H1 (cell line): ENCODE measurements around the gene CAMTA1. TPM values are rescaled to one million over a fixed set of nuclear protein-coding genes. Genes with fewer than 3 reads are reported as not detected.

Source experiments
- CTCF ChIA-PET: fragments of 300-600 bp; sonication (Branson Sonifier 250); formaldehyde crosslinking; loops from one replicate; lab custom pipeline; 2021; ENCODE audit not compliant: partially characterized antibody; lab: Charles Lee
- POLR2A ChIA-PET: fragments of 300-600 bp; sonication (Branson Sonifier 250); formaldehyde crosslinking; loops from one replicate; lab custom pipeline; 2021; ENCODE audit warnings: inconsistent platforms; ENCODE audit not compliant: partially characterized antibody; lab: Charles Lee
- DNase-seq, 2 experiments: peaks; one replicate each; pipeline versions ENCODE4 v3.0.0 to v3.0.0-alpha.2; 2010 to 2022; ENCODE audit warnings: low spot score in 2 of 2, low read depth in 1 of 2, mixed read lengths in 1 of 2
- FAIRE-seq: peaks from 2 replicates; lab custom pipeline; 2011; peaks lifted over from hg19 to GRCh38; lab: Jason Lieb, UNC
- H2AFZ ChIP-seq: 2 replicates; pipeline ENCODE4 v1.8.1; 2012; ENCODE audit warnings: low read length, inconsistent platforms
- H2AK5ac ChIP-seq: 2 replicates; pipeline ENCODE4 v1.6.1; 2013; ENCODE audit warnings: low read depth, low read length
- H2BK120ac ChIP-seq: replicated peaks from 2 replicates; pipeline ENCODE3; 2013; ENCODE audit warnings: low read depth, low read length, inconsistent platforms
- H2BK12ac ChIP-seq: 2 replicates; pipeline ENCODE4 v1.6.1; 2013; ENCODE audit warnings: low read depth, low read length
- H2BK15ac ChIP-seq: 2 replicates; pipeline ENCODE4 v1.6.1; 2013; ENCODE audit warnings: low read length
- H2BK20ac ChIP-seq: 2 replicates; pipeline ENCODE4 v1.6.1; 2013; ENCODE audit warnings: low read length
- H2BK5ac ChIP-seq: 2 replicates; pipeline ENCODE4 v1.6.1; 2013; ENCODE audit warnings: low read depth, low read length
- H3K14ac ChIP-seq: 2 replicates; pipeline ENCODE4 v1.6.1; 2013; ENCODE audit warnings: inconsistent platforms; ENCODE audit not compliant: insufficient read length
- H3K18ac ChIP-seq: 2 replicates; pipeline ENCODE4 v1.6.1; 2013; ENCODE audit warnings: low read length; ENCODE audit errors: extremely low read depth
- H3K23ac ChIP-seq: 2 replicates; pipeline ENCODE4 v1.6.1; 2013; ENCODE audit warnings: inconsistent platforms; ENCODE audit not compliant: insufficient read length
- H3K23me2 ChIP-seq: 2 replicates; pipeline ENCODE4 v1.6.1; 2013; ENCODE audit warnings: low read depth, low read length
- H3K27ac ChIP-seq: 2 replicates; pipeline ENCODE4 v1.6.1; 2011; ENCODE audit warnings: low read depth, low read length, inconsistent platforms
- H3K27me3 ChIP-seq, 4 experiments: replicated peaks in 1 of 4; 1 replicate in 1 of 4; 2 replicates in 3 of 4; pipeline versions ENCODE4 v1.6.1 to v1.8.1; 2011 to 2013; ENCODE audit warnings: low read length in 3 of 4, mild to moderate bottlenecking in 3 of 4, inconsistent platforms in 2 of 4, mixed read lengths in 2 of 4, moderate library complexity in 1 of 4; ENCODE audit not compliant: control insufficient read depth in 3 of 4, insufficient read depth in 3 of 4; ENCODE audit errors: extremely low read depth in 1 of 4
- H3K36me3 ChIP-seq, 4 experiments: 2 replicates each; pipeline versions ENCODE4 v1.6.1 to v1.8.1; 2011 to 2013; ENCODE audit warnings: mild to moderate bottlenecking in 4 of 4, low read length in 3 of 4, moderate library complexity in 2 of 4, control low read depth in 1 of 4, inconsistent platforms in 1 of 4; ENCODE audit not compliant: insufficient read depth in 4 of 4, control insufficient read depth in 2 of 4
- H3K4ac ChIP-seq: replicated peaks from 2 replicates; pipeline ENCODE3; 2013; ENCODE audit warnings: low read length, low read depth, mixed read lengths, inconsistent platforms; ENCODE audit not compliant: insufficient read length
- H3K4me1 ChIP-seq, 4 experiments: replicated peaks in 1 of 4; 1 replicate in 1 of 4; 2 replicates in 3 of 4; pipeline versions ENCODE4 v1.6.1 to v1.8.1; 2011 to 2013; ENCODE audit warnings: low read length in 3 of 4, inconsistent platforms in 2 of 4, mixed read lengths in 1 of 4; ENCODE audit not compliant: insufficient read depth in 4 of 4, control insufficient read depth in 3 of 4
- H3K4me2 ChIP-seq, 2 experiments: 2 replicates each; pipeline versions ENCODE4 v1.6.1 to v1.8.1; 2011 to 2013; ENCODE audit warnings: low read depth in 2 of 2, low read length in 2 of 2, control low read depth in 1 of 2, inconsistent platforms in 1 of 2, mild to moderate bottlenecking in 1 of 2; ENCODE audit not compliant: insufficient read depth in 1 of 2
- H3K4me3 ChIP-seq, 4 experiments: fragments of 200-600, 300-600 bp in 1 of 4; sonication (generic), shearing (Covaris generic), sonication (Bioruptor Twin) in 1 of 4; 2 replicates each; pipeline versions ENCODE4 v1.5.1 to v1.8.1; 2011 to 2016; ENCODE audit warnings: low read length in 4 of 4, low read depth in 3 of 4, control low read depth in 2 of 4, inconsistent platforms in 2 of 4, mild to moderate bottlenecking in 2 of 4, mixed read lengths in 1 of 4, moderate library complexity in 1 of 4; ENCODE audit not compliant: insufficient read depth in 2 of 4; ENCODE audit errors: extremely low read depth in 1 of 4
- H3K56ac ChIP-seq: replicated peaks from 2 replicates; pipeline ENCODE3; 2013; ENCODE audit warnings: low read depth, mild to moderate bottlenecking, mixed read lengths, low read length, inconsistent platforms; ENCODE audit not compliant: insufficient read length
- H3K79me1 ChIP-seq: 2 replicates; pipeline ENCODE4 v1.6.1; 2013; ENCODE audit warnings: low read depth, low read length, control low read depth
- H3K79me2 ChIP-seq, 2 experiments: 2 replicates each; pipeline versions ENCODE4 v1.6.1 to v1.8.1; 2012 to 2013; ENCODE audit warnings: low read length in 2 of 2, mild to moderate bottlenecking in 2 of 2, inconsistent platforms in 1 of 2; ENCODE audit not compliant: insufficient read depth in 2 of 2, control insufficient read depth in 1 of 2
- H3K9ac ChIP-seq, 4 experiments: replicated peaks in 1 of 4; 1 replicate in 1 of 4; 2 replicates in 3 of 4; pipeline versions ENCODE4 v1.6.1 to v1.8.1; 2011 to 2013; ENCODE audit warnings: low read depth in 3 of 4, low read length in 3 of 4, control low read depth in 2 of 4, mild to moderate bottlenecking in 2 of 4, moderate library complexity in 2 of 4, inconsistent platforms in 1 of 4; ENCODE audit errors: extremely low read depth in 1 of 4
- H3K9me3 ChIP-seq, 2 experiments: 2 replicates each; pipeline versions ENCODE4 v1.6.1 to v1.8.1; 2012 to 2013; ENCODE audit warnings: mild to moderate bottlenecking in 2 of 2, moderate library complexity in 2 of 2, control low read depth in 1 of 2, inconsistent platforms in 1 of 2, low read depth in 1 of 2, low read length in 1 of 2, mixed read lengths in 1 of 2; ENCODE audit not compliant: insufficient read depth in 2 of 2
- H4K20me1 ChIP-seq, 2 experiments: replicated peaks in 1 of 2; 2 replicates each; pipeline versions ENCODE3 to v1.8.1; 2011 to 2013; ENCODE audit warnings: inconsistent platforms in 2 of 2, low read length in 2 of 2, mild to moderate bottlenecking in 1 of 2; ENCODE audit not compliant: insufficient read depth in 2 of 2, control insufficient read depth in 1 of 2
- H4K5ac ChIP-seq: 2 replicates; pipeline ENCODE4 v1.6.1; 2013; ENCODE audit warnings: low read length, low read depth, mixed read lengths, inconsistent platforms; ENCODE audit not compliant: insufficient read length
- H4K8ac ChIP-seq: 2 replicates; pipeline ENCODE4 v1.8.0; 2013; ENCODE audit warnings: mild to moderate bottlenecking, moderate library complexity, low read length, inconsistent platforms; ENCODE audit not compliant: insufficient read depth; ENCODE audit errors: extremely low read depth
- H4K91ac ChIP-seq: replicated peaks from 2 replicates; pipeline ENCODE3; 2013; ENCODE audit warnings: low read length, mixed read lengths, inconsistent platforms; ENCODE audit not compliant: insufficient read length
- BRCA1 ChIP-seq: IDR thresholded peaks from 2 replicates; pipeline ENCODE4 v1.6.1; 2012; ENCODE audit warnings: low read depth, low read length, improper control_type of control experiment
- KDM5A ChIP-seq: fragments of 200-600 bp; IDR thresholded peaks from 2 replicates; pipeline ENCODE4 v1.7.1; 2012; ENCODE audit warnings: mild to moderate bottlenecking, low read length, inconsistent platforms, mixed read lengths
- MAFK ChIP-seq: IDR thresholded peaks from 2 replicates; pipeline ENCODE4 v1.6.1; 2012; ENCODE audit warnings: low read depth, mild to moderate bottlenecking, improper control_type of control experiment, low read length
- NANOG ChIP-seq: IDR thresholded peaks from 2 replicates; pipeline ENCODE4 v1.6.1; 2011; ENCODE audit warnings: low read length, low read depth, mild to moderate bottlenecking, inconsistent platforms; ENCODE audit not compliant: insufficient read depth, poor library complexity, severe bottlenecking
- WGBS, 2 experiments: shearing (Covaris generic) in 1 of 2; methylation state at CpG; one replicate each; pipeline versions ENCODE4 v1.1.6 to v1.1.7; 2013 to 2015; ENCODE audit warnings: low lambda C conversion rate in 2 of 2, mixed read lengths in 2 of 2, inconsistent platforms in 1 of 2, low coverage in 1 of 2, missing lambda C conversion rate in 1 of 2; ENCODE audit not compliant: insufficient replicate concordance in 2 of 2, insufficient coverage in 1 of 2, insufficient read length in 1 of 2; ENCODE audit errors: extremely low coverage in 1 of 2, missing lambda C conversion rate in 1 of 2; 5-methylcytosine and 5-hydroxymethylcytosine counted together
- polyA plus RNA-seq, 7 experiments: library from polyadenylated mRNA; depleted of rRNA in 3 of 7; stranded (reverse) in 5 of 7; unstranded in 2 of 7; fragments of >200 nt in 5 of 7; fragments of 200-250 nt in 2 of 7; gene quantifications; 1 replicate in 5 of 7; 2 replicates in 1 of 7; 4 replicates in 1 of 7; pipeline versions ENCODE4 v1.2.1 to v1.2.3, GENCODE V29; 2011 to 2013; ENCODE audit warnings: missing spikeins in 2 of 7, mixed read lengths in 2 of 7
- total RNA-seq: library from RNA; stranded (reverse); fragmentation: NEBNext Ultra II Directional; extraction: Animal tissue kit (Norgen Biotek cat#: 25700); gene quantifications from 2 replicates; pipeline ENCODE4 v1.2.1, GENCODE V29; 2021
- TF ChIP-seq, protein P1 (sequence below): IDR thresholded peaks from 2 replicates; pipeline ENCODE4 v1.6.1; 2012; ENCODE audit warnings: inconsistent platforms

Gene CAMTA1
- total and polyA plus RNA-seq, 2 of the 8 experiments (the other 6 are each of a cell fraction or from before 2014, with no cell fraction given): 65.0 to 119 TPM

DNA sequence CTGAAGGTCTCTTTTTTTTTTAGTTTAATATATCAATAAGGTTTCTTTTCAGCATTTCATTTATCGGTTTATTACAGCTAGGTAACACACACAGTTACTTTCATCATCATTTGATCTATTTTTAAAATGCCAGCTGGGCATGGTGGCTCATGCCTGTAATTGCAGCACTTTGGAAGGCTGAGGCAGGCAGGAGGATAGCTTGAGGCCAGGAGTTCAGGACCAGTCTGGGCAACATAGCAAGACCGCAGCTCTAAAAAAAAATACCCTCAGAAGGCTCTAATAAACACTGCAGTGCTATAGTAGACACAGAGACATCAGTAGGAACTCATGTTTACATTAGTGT is 937.4 kb downstream of the CAMTA1 start:
- no peaks in the 10 kb centered on the region for H3K9me3 ChIP-seq
- peaks cover 0 to 4% (median 0%) of the 10 kb centered on the region in 4 experiments; a peak in 1 of 7 replicates for H3K4me1 ChIP-seq
- no peak overlapping the region for H3K27ac ChIP-seq
- H3K23me2 ChIP-seq: no peaks in the 10 kb centered on the region
- H2BK12ac ChIP-seq: no peak overlapping the region
- 92% methylated on average over 2 of the region's 2 CpGs; no CpG with 5 or more reads in 1 of the 2 experiments for WGBS, 2 experiments
- TF ChIP-seq BRCA1: no peak
- TF ChIP-seq NANOG: no peak
- TF ChIP-seq MAFK: no peak
- TF ChIP-seq KDM5A: no peak
- TF ChIP-seq, protein P1, sequence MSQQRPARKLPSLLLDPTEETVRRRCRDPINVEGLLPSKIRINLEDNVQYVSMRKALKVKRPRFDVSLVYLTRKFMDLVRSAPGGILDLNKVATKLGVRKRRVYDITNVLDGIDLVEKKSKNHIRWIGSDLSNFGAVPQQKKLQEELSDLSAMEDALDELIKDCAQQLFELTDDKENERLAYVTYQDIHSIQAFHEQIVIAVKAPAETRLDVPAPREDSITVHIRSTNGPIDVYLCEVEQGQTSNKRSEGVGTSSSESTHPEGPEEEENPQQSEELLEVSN: no peak
- no peak overlapping the region for H3K4me2 ChIP-seq
- H4K91ac ChIP-seq: no peak overlapping the region
- H2BK20ac ChIP-seq: no peak overlapping the region
- H3K27me3 ChIP-seq: peaks cover 0 to 4% (median 1%) of the 10 kb centered on the region in 4 experiments; a peak in 2 of 7 replicates
- FAIRE-seq (no peak), DNase-seq (no peak)
- no peak overlapping the region for H3K4ac ChIP-seq
- H3K4me3 ChIP-seq: no peak overlapping the region
- H3K79me2 ChIP-seq: no peaks in the 10 kb centered on the region
- H3K79me1 ChIP-seq: no peaks in the 10 kb centered on the region
- no peak overlapping the region for H3K14ac ChIP-seq
- no peak overlapping the region for H3K9ac ChIP-seq
- no peak overlapping the region for H4K8ac ChIP-seq
- no peak overlapping the region for H3K56ac ChIP-seq
- peaks cover 0 to 3% of the 10 kb centered on the region in 2 experiments for H4K20me1 ChIP-seq
- POLR2A ChIA-PET: no interaction called here
- no peak overlapping the region for H2AK5ac ChIP-seq
- H4K5ac ChIP-seq: no peak overlapping the region
- no peak overlapping the region for H2AFZ ChIP-seq
- H2BK120ac ChIP-seq: no peak overlapping the region
- H2BK5ac ChIP-seq: no peak overlapping the region
- no peak overlapping the region for H3K23ac ChIP-seq
- no peaks in the 10 kb centered on the region for H3K36me3 ChIP-seq
- no peak overlapping the region for H3K18ac ChIP-seq
- H2BK15ac ChIP-seq: no peak overlapping the region
- CTCF ChIA-PET: interaction anchor here (0.6 to 1.3 kb wide), 3 partner anchors 30 to 1748 kb away, joined by 3 read pairs; no protein-coding TSS in a partner anchor
